Measurements from ENCODE around the gene C19orf38.
"Not testable (repeated sequence)": the region's sequence is repeated elsewhere in the genome, so short reads cannot be mapped to it uniquely, and the experiment has no call there.

C19orf38 gene

GRCh38 chr19:10876459-10877240 lies 28.4 kb downstream of the C19orf38 start:
- DNase-seq (ENCODE audit: low spot score): no peak

GRCh38 chr19:10877608-10878007 lies 29.4 kb downstream of the C19orf38 start:
- DNase-seq (ENCODE audit: low spot score): not testable (repeated sequence)

GRCh38 chr19:10878253-10878652 lies 30.0 kb downstream of the C19orf38 start:
- DNase-seq (ENCODE audit: low spot score): no peak

- DNase-seq (ENCODE audit: low spot score): peak; percentile 84
Observed at GRCh38 chr19:10881403-10882107, 33.3 kb downstream of the C19orf38 start.

GRCh38 chr19:10882108-10882457 lies 33.9 kb downstream of the C19orf38 start:
- no peak for DNase-seq (ENCODE audit: low spot score)

GRCh38 chr19:10884274-10884673 lies 36.1 kb downstream of the C19orf38 start:
- DNase-seq (ENCODE audit: low spot score): no peak

- DNase-seq (ENCODE audit: low spot score): no peak
Observed at GRCh38 chr19:10885201-10886169, 37.3 kb downstream of the C19orf38 start.

- no peak for DNase-seq (ENCODE audit: low spot score)
Observed at GRCh38 chr19:10887616-10888367, 39.6 kb downstream of the C19orf38 start.

- no peak for DNase-seq (ENCODE audit: low spot score)
Observed at GRCh38 chr19:10888421-10888866, 40.2 kb downstream of the C19orf38 start.

- no peak for DNase-seq (ENCODE audit: low spot score)
Observed at GRCh38 chr19:10889880-10890279, 41.7 kb downstream of the C19orf38 start.

- no peak for DNase-seq (ENCODE audit: low spot score)
Observed at GRCh38 chr19:10891405-10892086, 43.3 kb downstream of the C19orf38 start.

GRCh38 chr19:10892256-10892655 lies 44.0 kb downstream of the C19orf38 start:
- no peak for DNase-seq (ENCODE audit: low spot score)

GRCh38 chr19:10894911-10895213 lies 46.6 kb downstream of the C19orf38 start:
- DNase-seq (ENCODE audit: low spot score): no peak

- no peak for DNase-seq (ENCODE audit: low spot score)
Observed at GRCh38 chr19:10895363-10895762, 47.1 kb downstream of the C19orf38 start.

- no peak for DNase-seq (ENCODE audit: low spot score)
Observed at GRCh38 chr19:10895920-10896319, 47.7 kb downstream of the C19orf38 start.

GRCh38 chr19:10896851-10897526 lies 48.8 kb downstream of the C19orf38 start:
- no peak for DNase-seq (ENCODE audit: low spot score)

- no peak for DNase-seq (ENCODE audit: low spot score)
Observed at GRCh38 chr19:10898633-10899032, 50.4 kb downstream of the C19orf38 start.

- no peak for DNase-seq (ENCODE audit: low spot score)
Observed at GRCh38 chr19:10899151-10899653, 51.0 kb downstream of the C19orf38 start.

- no peak for DNase-seq (ENCODE audit: low spot score)
Observed at GRCh38 chr19:10907925-10908324, 59.7 kb downstream of the C19orf38 start.

- no peak for DNase-seq (ENCODE audit: low spot score)
Observed at GRCh38 chr19:10908380-10908960, 60.3 kb downstream of the C19orf38 start.

All from ecto neural progenitor cell (in vitro differentiated cells).